GM23338 (cell line): Measurements from ENCODE around the gene FCN3. TPM values are rescaled to one million over a fixed set of nuclear protein-coding genes. Genes with fewer than 3 reads are reported as not detected.

ENCODE experiments used
- ATAC-seq: fragments of 200-7000 bp; cut with Tn5 transposase; 3 replicates; pipeline ENCODE4 v1.9.1; 2020
- DNase-seq: peaks from one replicate; pipeline ENCODE4 v3.0.0-alpha.2; 2015; ENCODE audit warnings: low spot score
- H2AFZ ChIP-seq: fragments of 200-600 bp; sonication (generic); 2 replicates; pipeline ENCODE4 v1.8.0; 2016; ENCODE audit warnings: antibody characterized with exemption, mild to moderate bottlenecking, moderate library complexity
- H3F3A ChIP-seq: fragments of 200-600 bp; sonication (generic); replicated peaks from 2 replicates; pipeline ENCODE4 v1.8.0; 2017; ENCODE audit warnings: antibody characterized with exemption, mixed run types, low read depth
- H3K27ac ChIP-seq: fragments of 200-600 bp; sonication (generic); 2 replicates; pipeline ENCODE4 v1.6.1; 2016; ENCODE audit warnings: low read depth
- H3K27me3 ChIP-seq: fragments of 200-600 bp; sonication (generic); 2 replicates; pipeline ENCODE4 v1.8.0; 2016; ENCODE audit warnings: mild to moderate bottlenecking, mixed run types, moderate library complexity; ENCODE audit not compliant: insufficient read depth
- H3K36me3 ChIP-seq: fragments of 200-600 bp; sonication (generic); 2 replicates; pipeline ENCODE4 v1.8.0; 2016; ENCODE audit warnings: mild to moderate bottlenecking; ENCODE audit not compliant: insufficient read depth
- H3K4me1 ChIP-seq: fragments of 200-600 bp; sonication (generic); 2 replicates; pipeline ENCODE4 v1.8.0; 2016; ENCODE audit warnings: mild to moderate bottlenecking, moderate library complexity; ENCODE audit not compliant: insufficient read depth
- H3K4me2 ChIP-seq: fragments of 200-600 bp; sonication (generic); 2 replicates; pipeline ENCODE4 v1.7.1; 2017; ENCODE audit warnings: mixed run types
- H3K4me3 ChIP-seq: fragments of 200-600 bp; sonication (generic); 2 replicates; pipeline ENCODE4 v1.6.1; 2016; ENCODE audit warnings: mixed run types
- H3K79me2 ChIP-seq: fragments of 200-600 bp; sonication (generic); replicated peaks from 2 replicates; pipeline ENCODE4 v1.8.0; 2017; ENCODE audit warnings: mild to moderate bottlenecking; ENCODE audit not compliant: insufficient read depth
- H3K9me2 ChIP-seq: fragments of 200-600 bp; sonication (generic); 2 replicates; pipeline ENCODE4 v1.8.0; 2017; ENCODE audit not compliant: insufficient read depth
- H4K20me1 ChIP-seq: fragments of 200-600 bp; sonication (generic); replicated peaks from 2 replicates; pipeline ENCODE4 v1.8.0; 2017; ENCODE audit warnings: mild to moderate bottlenecking; ENCODE audit not compliant: insufficient read depth
- H3K27ac Mint-ChIP-seq: 2 replicates; pipeline ENCODE4 v1.8.0; 2020; ENCODE audit warnings: inconsistent platforms, mild to moderate bottlenecking, moderate library complexity, mixed read lengths
- H3K27me3 Mint-ChIP-seq: 3 replicates; pipeline ENCODE4 v1.8.0; 2022; ENCODE audit warnings: low read depth, mild to moderate bottlenecking, moderate library complexity, mixed read lengths, inconsistent platforms; ENCODE audit not compliant: insufficient read depth, poor library complexity
- H3K36me3 Mint-ChIP-seq: 3 replicates; pipeline ENCODE4 v1.8.0; 2021; ENCODE audit warnings: low read depth, mild to moderate bottlenecking, inconsistent platforms, moderate library complexity, mixed read lengths
- H3K4me1 Mint-ChIP-seq: 3 replicates; pipeline ENCODE4 v1.8.0; 2020; ENCODE audit warnings: mild to moderate bottlenecking, inconsistent platforms, mixed read lengths
- H3K4me3 Mint-ChIP-seq: 3 replicates; pipeline ENCODE4 v1.8.0; 2021; ENCODE audit warnings: moderate library complexity, mild to moderate bottlenecking, inconsistent platforms, mixed read lengths
- H3K9me3 Mint-ChIP-seq: 3 replicates; pipeline ENCODE4 v1.8.0; 2020; ENCODE audit warnings: moderate library complexity, mild to moderate bottlenecking, inconsistent platforms, mixed read lengths
- CREB1 ChIP-seq: fragments of 250-450 bp; sonication (Bioruptor Pico); IDR thresholded peaks from 2 replicates; pipeline ENCODE4 v1.5.0; 2020; ENCODE audit warnings: low read depth, mild to moderate bottlenecking, moderate library complexity
- ETS1 ChIP-seq: IDR thresholded peaks from 2 replicates; pipeline ENCODE4 v1.6.1; 2016; ENCODE audit warnings: antibody characterized with exemption
- EZH2phosphoT487 ChIP-seq: fragments of 200-600 bp; sonication (generic); IDR thresholded peaks from one replicate; pipeline ENCODE4 v1.8.1; 2018; ENCODE audit warnings: antibody characterized with exemption; ENCODE audit not compliant: unreplicated experiment
- JUNB ChIP-seq: IDR thresholded peaks from one replicate; pipeline ENCODE4 v1.6.1; 2016; ENCODE audit warnings: antibody characterized with exemption; ENCODE audit not compliant: unreplicated experiment
- NANOG ChIP-seq: IDR thresholded peaks from 2 replicates; pipeline ENCODE4 v1.6.1; 2016; ENCODE audit warnings: antibody characterized with exemption, borderline replicate concordance
- POLR2AphosphoS5 ChIP-seq: IDR thresholded peaks from 2 replicates; pipeline ENCODE4 v1.6.1; 2016; ENCODE audit warnings: antibody characterized with exemption, low read depth
- STAT1 ChIP-seq: IDR thresholded peaks from one replicate; pipeline ENCODE4 v1.6.1; 2016; ENCODE audit warnings: antibody characterized with exemption; ENCODE audit not compliant: unreplicated experiment
- ZNF331 ChIP-seq: fragments of 250-450 bp; sonication (Bioruptor Pico); IDR thresholded peaks from 2 replicates; pipeline ENCODE4 v1.5.0; 2020; ENCODE audit warnings: low read depth, mild to moderate bottlenecking, moderate library complexity
- polyA plus RNA-seq: library from polyadenylated mRNA; unstranded; fragments of >200 nt; fragmentation: Nextera tagmentation; extraction: Ambion mirVana; gene quantifications from 2 replicates; pipeline ENCODE4 v1.2.1, GENCODE V29; 2016
- total RNA-seq: library from RNA; depleted of rRNA; stranded (reverse); fragments of >200 nt; shearing (Covaris generic); gene quantifications from 2 replicates; pipeline ENCODE4 v1.2.3, GENCODE V29; 2014
- TF ChIP-seq, protein P1 (sequence below), 2 experiments: fragments of 200-600 bp in 1 of 2; sonication (generic) in 1 of 2; conservative IDR thresholded peaks; 2 replicates each; pipeline versions ENCODE4 v1.5.1 to v1.6.1; 2016 to 2017; ENCODE audit warnings: antibody characterized with exemption in 2 of 2, low read depth in 2 of 2, mild to moderate bottlenecking in 2 of 2, moderate library complexity in 1 of 2
- TF ChIP-seq, protein P2 (sequence below): fragments of 250-450 bp; sonication (Bioruptor Pico); IDR thresholded peaks from 2 replicates; pipeline ENCODE4 v1.5.0; 2020; ENCODE audit warnings: mild to moderate bottlenecking, moderate library complexity

Gene FCN3
- total and polyA plus RNA-seq, 2 experiments from 2014 or later = 0.49 TPM; not detected in 1

GRCh38 chr1:27366411-27367159 is 8.0 kb downstream of the FCN3 start, which contains the start of gene MAP3K6:
Gene MAP3K6 (minus strand): TSS chr1:27366961. CDS start chr1:27366597, 364 bp downstream.
- peaks cover 12% of the 10 kb centered on the region for H3K27me3 Mint-ChIP-seq
- H3K4me1 Mint-ChIP-seq = peaks cover 27% of the 10 kb centered on the region
- peak within 1 kb of the TSS; percentile 100 for H2AFZ ChIP-seq
- H3F3A ChIP-seq = peaks cover 17% of the 10 kb centered on the region; the same call in 1 of the 2 replicates
- no peaks in the 10 kb centered on the region for H3K9me2 ChIP-seq
- H4K20me1 ChIP-seq = no peaks in the 10 kb centered on the region
- H3K4me3 Mint-ChIP-seq = peak within 1 kb of the TSS; percentile 86
- H3K9me3 Mint-ChIP-seq = no peaks in the 10 kb centered on the region
- peak; percentile 72 for ATAC-seq
- H3K36me3 Mint-ChIP-seq = no peaks in the 10 kb centered on the region
- peak within 1 kb of the TSS; percentile 80; the same call in 1 of the 2 replicates for H3K27ac ChIP-seq
- TF ChIP-seq NANOG (no peak), POLR2AphosphoS5 (peak; percentile 66), CREB1 (CRISPR knock-in tag) (peak; percentile 24; the same call in 1 of the 2 replicates), ETS1 (0 out of 2 replicates have a peak, but pooled peaks have one; percentile 16)
- TF ChIP-seq, protein P1, sequence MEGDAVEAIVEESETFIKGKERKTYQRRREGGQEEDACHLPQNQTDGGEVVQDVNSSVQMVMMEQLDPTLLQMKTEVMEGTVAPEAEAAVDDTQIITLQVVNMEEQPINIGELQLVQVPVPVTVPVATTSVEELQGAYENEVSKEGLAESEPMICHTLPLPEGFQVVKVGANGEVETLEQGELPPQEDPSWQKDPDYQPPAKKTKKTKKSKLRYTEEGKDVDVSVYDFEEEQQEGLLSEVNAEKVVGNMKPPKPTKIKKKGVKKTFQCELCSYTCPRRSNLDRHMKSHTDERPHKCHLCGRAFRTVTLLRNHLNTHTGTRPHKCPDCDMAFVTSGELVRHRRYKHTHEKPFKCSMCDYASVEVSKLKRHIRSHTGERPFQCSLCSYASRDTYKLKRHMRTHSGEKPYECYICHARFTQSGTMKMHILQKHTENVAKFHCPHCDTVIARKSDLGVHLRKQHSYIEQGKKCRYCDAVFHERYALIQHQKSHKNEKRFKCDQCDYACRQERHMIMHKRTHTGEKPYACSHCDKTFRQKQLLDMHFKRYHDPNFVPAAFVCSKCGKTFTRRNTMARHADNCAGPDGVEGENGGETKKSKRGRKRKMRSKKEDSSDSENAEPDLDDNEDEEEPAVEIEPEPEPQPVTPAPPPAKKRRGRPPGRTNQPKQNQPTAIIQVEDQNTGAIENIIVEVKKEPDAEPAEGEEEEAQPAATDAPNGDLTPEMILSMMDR (conservative IDR thresholded peaks at IDR 0.05; ENCODE audit: low read depth in 2 of 2) = peak in 1 of 2 experiments; percentile 62; a peak in 3 of 4 replicates
- peak within 1 kb of the TSS; percentile 89 for H3K4me3 ChIP-seq
- no peaks in the 10 kb centered on the region for H3K36me3 ChIP-seq
- peak; percentile 92 for DNase-seq
- peak within 1 kb of the TSS; percentile 86 for H3K27ac Mint-ChIP-seq
- peak within 1 kb of the TSS; percentile 99 for H3K4me2 ChIP-seq
- no peaks in the 10 kb centered on the region for H3K79me2 ChIP-seq
- H3K27me3 ChIP-seq = peaks cover 8% of the 10 kb centered on the region
- peaks cover 16% of the 10 kb centered on the region for H3K4me1 ChIP-seq

DNA sequence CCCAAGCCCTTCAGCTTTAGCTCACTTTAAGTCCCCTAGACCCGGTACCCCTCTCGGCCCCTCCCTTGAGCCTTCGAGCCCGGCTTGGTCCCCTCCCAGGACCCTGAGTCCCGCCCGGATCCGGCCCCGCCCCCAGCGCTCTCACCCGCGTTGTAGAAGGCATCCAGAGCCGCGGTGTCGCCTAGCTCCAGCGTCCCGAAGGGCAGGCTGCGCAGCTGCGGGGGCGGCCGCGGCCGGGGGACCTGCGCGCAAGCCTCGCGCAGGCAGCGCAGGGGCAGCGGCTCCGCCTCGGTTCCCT is 8.6 kb downstream of the FCN3 start:
- Histone ChIP-seq H3K4me2 (peak overlapping the region; percentile 99), H2AFZ (peak overlapping the region; percentile 98; the same call in 1 of the 2 replicates), H3F3A (peaks cover 17% of the 10 kb centered on the region; the same call in 1 of the 2 replicates), H3K27ac (no peak overlapping the region), H3K9me2 (no peaks in the 10 kb centered on the region), H3K4me3 (peak overlapping the region; percentile 89), H3K36me3 (no peaks in the 10 kb centered on the region), H3K79me2 (no peaks in the 10 kb centered on the region), H4K20me1 (no peaks in the 10 kb centered on the region), H3K4me1 (peaks cover 16% of the 10 kb centered on the region), H3K27me3 (peaks cover 13% of the 10 kb centered on the region)
- peak overlapping the region; percentile 86 for H3K4me3 Mint-ChIP-seq
- H3K27ac Mint-ChIP-seq = peak overlapping the region; percentile 86
- peak; percentile 89 for DNase-seq
- peaks cover 18% of the 10 kb centered on the region for H3K27me3 Mint-ChIP-seq
- TF ChIP-seq STAT1 (no peak), ZNF331 (CRISPR knock-in tag) (no peak), NANOG (no peak), EZH2phosphoT487 (no peak), JUNB (no peak), POLR2AphosphoS5 (peak; percentile 46)
- TF ChIP-seq, protein P2, sequence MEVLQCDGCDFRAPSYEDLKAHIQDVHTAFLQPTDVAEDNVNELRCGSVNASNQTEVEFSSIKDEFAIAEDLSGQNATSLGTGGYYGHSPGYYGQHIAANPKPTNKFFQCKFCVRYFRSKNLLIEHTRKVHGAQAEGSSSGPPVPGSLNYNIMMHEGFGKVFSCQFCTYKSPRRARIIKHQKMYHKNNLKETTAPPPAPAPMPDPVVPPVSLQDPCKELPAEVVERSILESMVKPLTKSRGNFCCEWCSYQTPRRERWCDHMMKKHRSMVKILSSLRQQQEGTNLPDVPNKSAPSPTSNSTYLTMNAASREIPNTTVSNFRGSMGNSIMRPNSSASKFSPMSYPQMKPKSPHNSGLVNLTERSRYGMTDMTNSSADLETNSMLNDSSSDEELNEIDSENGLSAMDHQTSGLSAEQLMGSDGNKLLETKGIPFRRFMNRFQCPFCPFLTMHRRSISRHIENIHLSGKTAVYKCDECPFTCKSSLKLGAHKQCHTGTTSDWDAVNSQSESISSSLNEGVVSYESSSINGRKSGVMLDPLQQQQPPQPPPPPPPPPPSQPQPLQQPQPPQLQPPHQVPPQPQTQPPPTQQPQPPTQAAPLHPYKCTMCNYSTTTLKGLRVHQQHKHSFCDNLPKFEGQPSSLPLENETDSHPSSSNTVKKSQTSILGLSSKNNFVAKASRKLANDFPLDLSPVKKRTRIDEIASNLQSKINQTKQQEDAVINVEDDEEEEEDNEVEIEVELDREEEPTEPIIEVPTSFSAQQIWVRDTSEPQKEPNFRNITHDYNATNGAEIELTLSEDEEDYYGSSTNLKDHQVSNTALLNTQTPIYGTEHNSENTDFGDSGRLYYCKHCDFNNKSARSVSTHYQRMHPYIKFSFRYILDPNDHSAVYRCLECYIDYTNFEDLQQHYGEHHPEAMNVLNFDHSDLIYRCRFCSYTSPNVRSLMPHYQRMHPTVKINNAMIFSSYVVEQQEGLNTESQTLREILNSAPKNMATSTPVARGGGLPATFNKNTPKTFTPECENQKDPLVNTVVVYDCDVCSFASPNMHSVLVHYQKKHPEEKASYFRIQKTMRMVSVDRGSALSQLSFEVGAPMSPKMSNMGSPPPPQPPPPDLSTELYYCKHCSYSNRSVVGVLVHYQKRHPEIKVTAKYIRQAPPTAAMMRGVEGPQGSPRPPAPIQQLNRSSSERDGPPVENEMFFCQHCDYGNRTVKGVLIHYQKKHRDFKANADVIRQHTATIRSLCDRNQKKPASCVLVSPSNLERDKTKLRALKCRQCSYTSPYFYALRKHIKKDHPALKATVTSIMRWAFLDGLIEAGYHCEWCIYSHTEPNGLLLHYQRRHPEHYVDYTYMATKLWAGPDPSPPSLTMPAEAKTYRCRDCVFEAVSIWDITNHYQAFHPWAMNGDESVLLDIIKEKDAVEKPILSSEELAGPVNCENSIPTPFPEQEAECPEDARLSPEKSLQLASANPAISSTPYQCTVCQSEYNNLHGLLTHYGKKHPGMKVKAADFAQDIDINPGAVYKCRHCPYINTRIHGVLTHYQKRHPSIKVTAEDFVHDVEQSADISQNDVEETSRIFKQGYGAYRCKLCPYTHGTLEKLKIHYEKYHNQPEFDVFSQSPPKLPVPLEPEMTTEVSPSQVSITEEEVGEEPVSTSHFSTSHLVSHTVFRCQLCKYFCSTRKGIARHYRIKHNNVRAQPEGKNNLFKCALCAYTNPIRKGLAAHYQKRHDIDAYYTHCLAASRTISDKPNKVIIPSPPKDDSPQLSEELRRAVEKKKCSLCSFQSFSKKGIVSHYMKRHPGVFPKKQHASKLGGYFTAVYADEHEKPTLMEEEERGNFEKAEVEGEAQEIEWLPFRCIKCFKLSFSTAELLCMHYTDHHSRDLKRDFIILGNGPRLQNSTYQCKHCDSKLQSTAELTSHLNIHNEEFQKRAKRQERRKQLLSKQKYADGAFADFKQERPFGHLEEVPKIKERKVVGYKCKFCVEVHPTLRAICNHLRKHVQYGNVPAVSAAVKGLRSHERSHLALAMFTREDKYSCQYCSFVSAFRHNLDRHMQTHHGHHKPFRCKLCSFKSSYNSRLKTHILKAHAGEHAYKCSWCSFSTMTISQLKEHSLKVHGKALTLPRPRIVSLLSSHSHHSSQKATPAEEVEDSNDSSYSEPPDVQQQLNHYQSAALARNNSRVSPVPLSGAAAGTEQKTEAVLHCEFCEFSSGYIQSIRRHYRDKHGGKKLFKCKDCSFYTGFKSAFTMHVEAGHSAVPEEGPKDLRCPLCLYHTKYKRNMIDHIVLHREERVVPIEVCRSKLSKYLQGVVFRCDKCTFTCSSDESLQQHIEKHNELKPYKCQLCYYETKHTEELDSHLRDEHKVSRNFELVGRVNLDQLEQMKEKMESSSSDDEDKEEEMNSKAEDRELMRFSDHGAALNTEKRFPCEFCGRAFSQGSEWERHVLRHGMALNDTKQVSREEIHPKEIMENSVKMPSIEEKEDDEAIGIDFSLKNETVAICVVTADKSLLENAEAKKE (CRISPR knock-in tag) = no peak
- H3K36me3 Mint-ChIP-seq = no peaks in the 10 kb centered on the region
- H3K4me1 Mint-ChIP-seq = peaks cover 27% of the 10 kb centered on the region
- no peaks in the 10 kb centered on the region for H3K9me3 Mint-ChIP-seq
- ATAC-seq = peak; percentile 55
